Dermis lymphatic vessel endothelial cell (primary cell): ENCODE data around the gene GFOD1. TPM values are rescaled to one million over a fixed set of nuclear protein-coding genes. Genes with fewer than 3 reads are reported as not detected.

ENCODE experiments used
- total RNA-seq: library from RNA; depleted of rRNA; stranded (reverse); fragments of >200 nt; gene quantifications from 2 replicates; pipeline ENCODE4 v1.2.1, GENCODE V29; 2014

Gene GFOD1, protein sequence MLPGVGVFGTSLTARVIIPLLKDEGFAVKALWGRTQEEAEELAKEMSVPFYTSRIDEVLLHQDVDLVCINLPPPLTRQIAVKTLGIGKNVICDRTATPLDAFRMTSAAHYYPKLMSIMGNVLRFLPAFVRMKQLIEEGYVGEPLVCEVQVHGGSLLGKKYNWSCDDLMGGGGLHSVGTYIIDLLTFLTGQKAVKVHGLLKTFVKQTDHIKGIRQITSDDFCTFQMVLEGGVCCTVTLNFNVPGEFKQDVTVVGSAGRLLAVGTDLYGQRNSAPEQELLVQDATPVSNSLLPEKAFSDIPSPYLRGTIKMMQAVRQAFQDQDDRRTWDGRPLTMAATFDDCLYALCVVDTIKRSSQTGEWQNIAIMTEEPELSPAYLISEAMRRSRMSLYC
- total RNA-seq = 10.0 and 13.4 TPM in 2 replicates

DNA sequence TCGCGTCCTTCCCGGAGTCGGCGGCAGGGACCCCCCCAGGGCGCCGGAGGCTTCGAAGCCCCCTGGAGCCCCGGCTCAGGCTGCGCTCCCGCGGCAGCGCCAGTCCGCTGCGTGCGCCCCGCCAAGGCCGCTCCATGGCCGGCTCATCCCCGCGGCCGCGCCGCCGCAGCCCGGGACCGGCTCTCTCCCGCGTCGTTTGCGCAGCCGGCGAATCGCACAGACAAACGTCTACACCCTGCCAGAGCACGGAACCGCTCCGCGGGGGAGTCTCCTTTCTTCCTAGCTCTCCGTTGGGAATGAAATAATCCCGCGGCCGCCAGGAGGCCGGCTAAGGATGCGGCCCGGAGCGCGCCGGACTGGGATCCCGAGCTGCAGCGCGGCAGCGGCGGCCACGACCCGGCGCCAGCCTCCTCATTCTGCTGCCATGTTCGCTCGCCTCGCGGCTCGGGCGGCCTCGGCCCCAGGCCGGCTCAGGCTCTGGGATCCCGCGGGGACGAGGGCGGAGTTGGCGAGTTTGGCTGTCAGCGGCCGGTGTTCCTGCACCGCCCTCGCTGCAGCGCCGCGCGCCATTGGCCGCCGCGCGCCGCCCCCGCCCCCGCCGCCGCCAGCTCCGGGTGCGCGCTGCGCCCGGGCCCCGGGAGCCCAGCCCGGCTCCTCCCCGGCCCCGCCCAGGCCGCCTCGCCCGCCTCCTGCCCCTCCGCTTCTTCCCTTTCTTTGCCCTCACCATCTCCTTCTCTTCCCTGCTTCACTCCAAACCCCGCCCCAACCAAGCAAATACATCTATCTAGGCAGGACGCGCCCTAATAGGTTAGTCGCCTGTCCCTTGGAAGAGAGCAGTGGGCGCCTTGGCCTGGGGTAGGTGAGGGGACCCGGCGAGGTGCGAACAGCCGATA is at the start of gene GFOD1:
Gene GFOD1, minus strand, starts transcription at position 479 of the 893 bp plus-strand sequence. CDS start 710 bp downstream, outside the sequence.

DNA sequence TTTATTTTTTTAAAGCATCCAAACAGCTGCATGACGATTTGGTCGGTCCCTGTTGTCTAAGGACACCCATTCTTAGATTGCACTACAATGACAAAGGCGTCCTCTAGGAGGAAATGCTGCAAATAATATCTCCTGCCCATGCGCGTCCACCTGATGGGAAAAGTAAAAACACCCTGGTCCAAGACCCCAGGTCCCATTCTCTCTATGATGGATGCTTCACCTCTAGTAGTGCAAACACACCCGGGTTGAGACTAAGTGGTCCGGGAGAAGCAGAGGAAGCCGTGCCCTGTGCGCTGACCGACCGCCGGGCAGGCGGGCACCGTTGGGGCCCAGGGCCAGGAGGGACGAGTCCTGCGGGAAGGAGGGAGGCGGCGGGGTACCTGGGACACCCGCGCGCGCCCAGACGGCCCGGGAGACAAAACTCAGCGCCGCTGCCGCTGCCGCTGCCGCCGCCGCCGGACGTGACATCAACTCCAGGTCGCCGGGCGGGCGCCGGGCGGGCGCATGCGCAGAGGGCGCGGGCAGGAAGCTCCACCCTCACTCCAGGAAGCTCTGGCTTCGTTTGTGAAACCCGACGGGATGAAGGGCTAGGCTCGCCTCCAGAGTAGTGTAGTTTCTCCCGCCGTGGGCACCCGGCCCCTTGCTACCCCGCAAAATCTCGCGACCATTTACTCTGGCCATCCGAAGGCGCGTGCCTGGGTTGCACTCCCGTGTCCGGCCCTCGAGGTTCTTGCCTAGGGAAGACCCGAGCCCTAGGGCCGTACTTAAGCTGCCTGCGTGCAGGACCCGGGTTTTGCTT is 159.1 kb downstream of the GFOD1 start, which contains the start of gene TBC1D7:
Gene TBC1D7, minus strand, starts transcription at position 462 of the 799 bp plus-strand sequence. CDS start 1,639 bp downstream, outside the sequence.

Other genes with a start within 250 kb of the GFOD1 start
- 12.9 and 28.0 TPM in 2 replicates for gene TBC1D7, start 159.1 kb downstream of the GFOD1 start, total RNA-seq
- gene SIRT5, start 87.0 kb upstream of the GFOD1 start, total RNA-seq = 7.2 and 9.4 TPM in 2 replicates
- 37.2 and 52.3 TPM in 2 replicates for gene NOL7, start 127.7 kb upstream of the GFOD1 start, total RNA-seq
- gene RANBP9, start 224.2 kb upstream of the GFOD1 start, total RNA-seq = 22.3 and 23.7 TPM in 2 replicates